Endothelial cell of umbilical vein (primary cell): Measurements from ENCODE around the gene HSPBAP1. TPM values are rescaled to one million over a fixed set of nuclear protein-coding genes. Genes with fewer than 3 reads are reported as not detected.

Experiments used
- BruUV-seq: library from RNA; stranded (reverse); fragments of 400-500 nt; replicated peaks from 2 replicates; lab custom pipeline; 2021; lab: Mats Ljungman, UMichigan
- CTCF ChIA-PET: fragments of 300-600, 350-600 bp; sonication (Branson Sonifier 250); formaldehyde crosslinking; loops from one replicate; lab custom pipeline; 2021; ENCODE audit warnings: antibody characterized with exemption, inconsistent platforms; lab: Charles Lee
- POLR2A ChIA-PET: fragments of 300-600, 350-600 bp; sonication (Branson Sonifier 250); formaldehyde crosslinking; loops from one replicate; lab custom pipeline; 2021; ENCODE audit warnings: antibody characterized with exemption, inconsistent platforms; lab: Charles Lee
- DNase-seq: peaks from one replicate; pipeline ENCODE4 v3.0.0-alpha.2; 2011; ENCODE audit warnings: low read depth, low spot score
- FAIRE-seq: peaks from 2 replicates; lab custom pipeline; 2011; peaks lifted over from hg19 to GRCh38; lab: Jason Lieb, UNC
- H2AFZ ChIP-seq: 2 replicates; pipeline ENCODE4 v1.6.0; 2012; ENCODE audit warnings: low read depth, low read length, control low read depth, inconsistent platforms
- H3K27ac ChIP-seq: 2 replicates; pipeline ENCODE4 v1.5.1; 2011; ENCODE audit warnings: low read depth, mild to moderate bottlenecking, control low read depth, low read length, moderate library complexity; ENCODE audit not compliant: insufficient read depth
- H3K27me3 ChIP-seq, 2 experiments: 2 replicates each; pipeline versions ENCODE4 v1.6.0 to v1.6.1; 2011; ENCODE audit warnings: low read length in 2 of 2, mixed read lengths in 1 of 2; ENCODE audit not compliant: control insufficient read depth in 2 of 2, insufficient read depth in 2 of 2
- H3K36me3 ChIP-seq, 2 experiments: 2 replicates in 1 of 2; 3 replicates in 1 of 2; pipeline ENCODE4 v1.5.1; 2011; ENCODE audit warnings: low read length in 2 of 2, mild to moderate bottlenecking in 1 of 2, moderate library complexity in 1 of 2; ENCODE audit not compliant: control insufficient read depth in 2 of 2, insufficient read depth in 2 of 2; ENCODE audit errors: extremely low read depth in 1 of 2
- H3K4me1 ChIP-seq: 3 replicates; pipeline ENCODE4 v1.5.1; 2011; ENCODE audit warnings: mild to moderate bottlenecking, low read length; ENCODE audit not compliant: control insufficient read depth, insufficient read depth; ENCODE audit errors: extremely low read depth
- H3K4me2 ChIP-seq: 2 replicates; pipeline ENCODE4 v1.6.1; 2011; ENCODE audit warnings: low read length, control low read depth, mixed read lengths; ENCODE audit not compliant: insufficient read depth
- H3K4me3 ChIP-seq, 3 experiments: fragments of 200-600 bp in 1 of 3; sonication (generic), shearing (Covaris generic) in 1 of 3; replicated peaks in 1 of 3; 2 replicates each; pipeline ENCODE4 v1.5.1; 2011 to 2016; ENCODE audit warnings: control low read depth in 3 of 3, low read length in 3 of 3, mild to moderate bottlenecking in 2 of 3, inconsistent platforms in 1 of 3, low read depth in 1 of 3, moderate library complexity in 1 of 3; ENCODE audit not compliant: insufficient read depth in 1 of 3
- H3K79me2 ChIP-seq: 2 replicates; pipeline ENCODE4 v1.6.0; 2012; ENCODE audit warnings: low read length, inconsistent platforms; ENCODE audit not compliant: control insufficient read depth, insufficient read depth
- H3K9ac ChIP-seq: replicated peaks from 2 replicates; pipeline ENCODE3; 2011; ENCODE audit warnings: low read length, control low read depth; ENCODE audit not compliant: insufficient read depth; ENCODE audit errors: extremely low read depth
- H3K9me1 ChIP-seq: replicated peaks from 3 replicates; pipeline ENCODE4 v1.6.0; 2011; ENCODE audit warnings: mild to moderate bottlenecking, low read length; ENCODE audit not compliant: control insufficient read depth, insufficient read depth; ENCODE audit errors: extremely low read depth
- H3K9me3 ChIP-seq: replicated peaks from 2 replicates; pipeline ENCODE4 v1.5.1; 2012; ENCODE audit warnings: low read length, inconsistent platforms; ENCODE audit not compliant: control insufficient read depth, insufficient read depth
- H4K20me1 ChIP-seq: replicated peaks from 2 replicates; pipeline ENCODE3; 2011; ENCODE audit warnings: mild to moderate bottlenecking, low read length; ENCODE audit not compliant: control insufficient read depth, insufficient read depth; ENCODE audit errors: extremely low read depth
- CTCF ChIP-seq, 2 donors: IDR thresholded peaks; 1 replicate in 1 of 2; 2 replicates in 1 of 2; pipeline ENCODE4 v1.5.1; 2011; ENCODE audit warnings: low read length in 2 of 2, mild to moderate bottlenecking in 2 of 2, moderate library complexity in 2 of 2, control low read depth in 1 of 2, inconsistent platforms in 1 of 2, low read depth in 1 of 2; ENCODE audit not compliant: insufficient read depth in 1 of 2; ENCODE audit errors: extremely low read depth in 1 of 2
- EZH2 ChIP-seq: IDR thresholded peaks from 2 replicates; pipeline ENCODE4 v1.6.1; 2012; ENCODE audit warnings: borderline replicate concordance, low read depth, mild to moderate bottlenecking, moderate library complexity, low read length, inconsistent platforms; ENCODE audit not compliant: severe bottlenecking
- FOS ChIP-seq: IDR thresholded peaks from 2 replicates; pipeline ENCODE4 v1.6.1; 2011; ENCODE audit warnings: mild to moderate bottlenecking, low read length, moderate library complexity, borderline replicate concordance; ENCODE audit not compliant: insufficient read depth
- GATA2 ChIP-seq: IDR thresholded peaks from 2 replicates; pipeline ENCODE4 v1.7.0; 2011; ENCODE audit warnings: low read depth, mild to moderate bottlenecking, moderate library complexity, mixed read lengths, low read length; ENCODE audit not compliant: insufficient read length, insufficient read depth
- JUN ChIP-seq: IDR thresholded peaks from 2 replicates; pipeline ENCODE4 v1.6.1; 2011; ENCODE audit warnings: borderline replicate concordance, low read depth; ENCODE audit not compliant: insufficient read length, insufficient read depth
- MAX ChIP-seq: IDR thresholded peaks from 2 replicates; pipeline ENCODE4 v1.6.1; 2011; ENCODE audit not compliant: insufficient read depth, insufficient read length
- MYC ChIP-seq: IDR thresholded peaks from one replicate; pipeline ENCODE4 v1.6.1; 2011; ENCODE audit warnings: mild to moderate bottlenecking, low read depth, low read length
- POLR2A ChIP-seq: IDR thresholded peaks from 2 replicates; pipeline ENCODE4 v1.6.1; 2012; ENCODE audit warnings: low read depth, mild to moderate bottlenecking, control low read depth, low read length
- POLR2AphosphoS5 ChIP-seq: IDR thresholded peaks from 2 replicates; pipeline ENCODE4 v1.6.1; 2012; ENCODE audit warnings: low read depth, mild to moderate bottlenecking, control low read depth, low read length, moderate library complexity; ENCODE audit not compliant: insufficient read depth
- dilution Hi-C: fragments of 300-500 bp; cut with MboI; formaldehyde crosslinking; loops from one replicate; pipeline ENCODE4 v1.15.0; 2019; ENCODE audit warnings: low sequenced_read_pairs; ENCODE audit not compliant: extremely low pct_ligation_motif_present
- intact Hi-C: fragments of 100-400 bp; cut with micrococcal nuclease; formaldehyde crosslinking; loops from one replicate; pipeline ENCODE4 v1.10.0; 2022
- polyA plus RNA-seq, 4 experiments: library from polyadenylated mRNA; depleted of rRNA in 3 of 4; stranded (reverse) in 3 of 4; unstranded in 1 of 4; fragments of >200 nt; gene quantifications; 2 replicates each; pipeline versions ENCODE4 v1.2.1 to v1.2.3, GENCODE V29; 2011 to 2012; ENCODE audit warnings: missing spikeins in 1 of 4
- total RNA-seq: library from RNA; stranded (reverse); gene quantifications from 2 replicates; pipeline ENCODE4 v1.2.3, GENCODE V29; 2021

Gene HSPBAP1
- total and polyA plus RNA-seq, 2 donors (not counting 3 experiments of a cell fraction or from before 2014, with no cell fraction given), result 5.3 to 10.6 TPM

DNA sequence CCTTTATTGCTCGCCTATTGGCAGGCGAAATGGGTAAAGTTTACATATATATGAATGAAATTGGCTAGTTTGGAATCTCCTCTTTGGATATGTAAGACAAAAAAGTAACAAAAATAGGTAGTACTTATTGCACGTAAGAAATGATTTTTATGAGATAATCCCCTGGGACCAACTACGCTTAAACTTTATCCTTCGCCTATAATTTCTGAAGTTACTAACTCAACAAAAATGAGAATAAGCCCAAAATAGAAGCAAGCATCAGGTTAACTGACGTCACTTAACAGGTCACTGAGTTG lies 800 bp upstream of the HSPBAP1 start:
- no peaks in the 10 kb centered on the region for H3K79me2 ChIP-seq
- ChIA-PET POLR2A (interaction anchor here (1.0 kb wide), 1 partner anchor 278 kb away, joined by 3 read pairs; no protein-coding TSS in a partner anchor), CTCF (interaction anchor here (0.9 to 1.4 kb wide), 5 partner anchors 10 to 230 kb away, joined by 3 to 7 read pairs (median 3); partner anchors contain the start of genes DTX3L and PARP9)
- no peaks in the 10 kb centered on the region for H3K9me1 ChIP-seq
- H3K4me2 ChIP-seq, result peak overlapping the region; percentile 87
- H3K4me3 ChIP-seq, result peak overlapping the region; percentile 31 to 80 (median 65)
- BruUV-seq, result no TSS peak
- peaks cover 21% of the 10 kb centered on the region for H3K4me1 ChIP-seq
- dilution Hi-C loops (no loop called here), intact Hi-C loops (loop anchor here (1.0 to 10.0 kb wide), 5 partner anchors 114 to 412 kb away; partner anchors contain the start of genes FAM162A, KPNA1, MIX23 and PARP14)
- no peaks in the 10 kb centered on the region for H3K36me3 ChIP-seq
- no peaks in the 10 kb centered on the region for H3K27me3 ChIP-seq
- H3K9ac ChIP-seq, result peak overlapping the region; percentile 84
- no peaks in the 10 kb centered on the region for H3K9me3 ChIP-seq
- TF ChIP-seq JUN (peak; percentile 38), MAX (no peak), MYC (no peak)
- FAIRE-seq, result no peak
- no peak for DNase-seq
- H3K27ac ChIP-seq, result peak overlapping the region; percentile 92
- peak overlapping the region; percentile 72 for H2AFZ ChIP-seq
- H4K20me1 ChIP-seq, result no peaks in the 10 kb centered on the region

DNA sequence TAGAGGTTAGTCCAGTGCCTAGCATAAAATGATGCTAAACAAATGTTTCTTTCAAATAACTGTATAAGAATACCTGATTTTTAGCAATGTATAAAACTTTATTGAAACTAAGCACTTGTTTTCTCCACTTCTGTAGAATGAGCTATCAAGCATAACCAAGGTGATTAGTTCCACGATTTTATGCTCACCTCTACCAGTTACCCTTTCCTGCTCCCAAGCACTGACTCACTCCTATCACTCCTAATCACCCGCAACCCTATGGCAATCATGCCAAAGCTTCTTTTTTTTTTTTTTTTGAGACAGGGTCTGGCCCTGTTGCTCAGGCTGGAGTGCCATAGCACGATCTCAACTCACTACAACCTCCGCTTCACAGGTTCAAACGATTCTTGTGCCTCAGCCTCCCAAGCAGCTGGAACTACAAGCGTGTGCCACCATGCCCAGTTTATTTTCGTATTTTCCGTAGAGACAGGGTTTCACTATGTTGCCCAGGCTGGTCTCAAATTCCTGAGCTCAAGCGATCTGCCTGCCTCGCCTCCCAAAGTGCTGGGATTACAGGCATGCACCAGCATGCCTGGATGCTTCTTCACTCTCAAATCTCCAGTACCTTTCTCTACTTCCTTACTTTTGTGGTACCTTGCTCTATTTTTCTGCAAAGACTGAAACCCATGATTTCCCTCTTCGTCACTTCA lies 3.9 kb downstream of the HSPBAP1 start:
- no peaks in the 10 kb centered on the region for H3K79me2 ChIP-seq
- DNase-seq, result no peak
- no peak overlapping the region for H2AFZ ChIP-seq

More for the DNA sequence above, 3.9 kb downstream of the HSPBAP1 start:
- Histone ChIP-seq H3K9me3 (no peaks in the 10 kb centered on the region), H4K20me1 (no peaks in the 10 kb centered on the region), H3K4me3 (no peak overlapping the region), H3K27me3 (no peaks in the 10 kb centered on the region), H3K36me3 (no peaks in the 10 kb centered on the region), H3K9ac (no peak overlapping the region), H3K4me1 (peaks cover 14% of the 10 kb centered on the region), H3K4me2 (no peak overlapping the region), H3K27ac (no peak overlapping the region), H3K9me1 (no peaks in the 10 kb centered on the region)
- no TSS peak for BruUV-seq
- CTCF ChIA-PET, result no interaction called here
- intact Hi-C loops (loop anchor here (5.0 to 10.0 kb wide), 2 partner anchors 295 to 407 kb away; partner anchors contain the start of genes FAM162A and MIX23), dilution Hi-C loops (no loop called here)
- no peak for TF ChIP-seq FOS
- no peak for TF ChIP-seq CTCF (IDR thresholded peaks at IDR 0.05; ENCODE audit: extremely low read depth in 1 of 2, insufficient read depth in 1 of 2, low read depth in 1 of 2, low read length in 2 of 2)
- no peak for TF ChIP-seq JUN
- TF ChIP-seq GATA2, result no peak
- no peak for TF ChIP-seq POLR2A
- TF ChIP-seq POLR2AphosphoS5, result no peak
- no peak for TF ChIP-seq MAX
- TF ChIP-seq MYC, result no peak
- TF ChIP-seq EZH2, result no peak
- FAIRE-seq, result no peak
- POLR2A ChIA-PET, result no interaction called here
